Measurements from ENCODE around the gene TIMM13.

DNA sequence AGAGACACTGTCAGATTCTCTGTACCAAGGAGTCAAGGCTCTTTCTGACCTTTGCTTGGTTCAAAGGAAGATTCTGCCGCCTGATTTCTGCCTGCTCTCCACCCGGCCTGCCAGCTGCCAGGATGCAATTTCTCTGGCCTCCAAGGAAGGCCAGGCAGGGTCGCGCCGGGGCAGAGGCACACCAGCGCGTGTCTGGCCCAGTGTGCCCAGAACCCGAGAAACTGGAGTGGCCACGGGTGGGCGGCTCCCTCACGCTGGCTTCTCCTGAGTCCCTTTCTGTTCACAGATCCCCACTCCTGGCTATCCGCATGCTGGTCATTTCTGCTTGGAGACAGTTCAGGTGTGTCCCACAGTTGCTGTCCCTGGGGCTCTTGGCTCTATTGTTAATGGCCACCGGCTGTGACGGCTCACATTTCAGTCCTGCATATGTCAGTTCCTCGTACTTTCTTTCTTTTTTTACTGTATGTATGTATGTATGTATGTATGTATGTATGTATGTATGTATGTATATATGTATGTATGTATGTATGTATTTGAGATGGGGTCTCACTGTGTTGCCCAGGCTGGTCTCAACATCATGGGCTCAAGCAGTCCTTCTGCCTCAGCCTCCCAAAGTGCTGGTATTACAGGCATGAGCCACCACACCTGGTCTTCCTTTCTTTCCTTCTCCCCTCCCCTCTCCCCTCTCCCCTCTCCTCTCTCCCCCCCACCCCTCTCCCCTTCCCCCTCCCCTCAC is 50.4 kb downstream of the TIMM13 start:
- TF ChIP-seq CTCF (IDR thresholded peaks at IDR 0.05) (no peak), RFX5 (IDR thresholded peaks at IDR 0.05) (no peak), CHD2 (IDR thresholded peaks at IDR 0.05; ENCODE audit: low read length, partially characterized antibody) (no peak), BHLHE40 (IDR thresholded peaks at IDR 0.05; ENCODE audit: low read depth, low read length) (no peak), JUNB (IDR thresholded peaks at IDR 0.05) (no peak), EP300 (IDR thresholded peaks at IDR 0.05) (no peak), NR3C1 (IDR thresholded peaks at IDR 0.05) (no peak), RCOR1 (IDR thresholded peaks at IDR 0.05; ENCODE audit: low read depth, low read length) (no peak), HOXA7 (CRISPR knock-in tag; IDR thresholded peaks at IDR 0.05) (no peak), MAX (IDR thresholded peaks at IDR 0.05) (no peak)
- TF ChIP-seq, protein P1, sequence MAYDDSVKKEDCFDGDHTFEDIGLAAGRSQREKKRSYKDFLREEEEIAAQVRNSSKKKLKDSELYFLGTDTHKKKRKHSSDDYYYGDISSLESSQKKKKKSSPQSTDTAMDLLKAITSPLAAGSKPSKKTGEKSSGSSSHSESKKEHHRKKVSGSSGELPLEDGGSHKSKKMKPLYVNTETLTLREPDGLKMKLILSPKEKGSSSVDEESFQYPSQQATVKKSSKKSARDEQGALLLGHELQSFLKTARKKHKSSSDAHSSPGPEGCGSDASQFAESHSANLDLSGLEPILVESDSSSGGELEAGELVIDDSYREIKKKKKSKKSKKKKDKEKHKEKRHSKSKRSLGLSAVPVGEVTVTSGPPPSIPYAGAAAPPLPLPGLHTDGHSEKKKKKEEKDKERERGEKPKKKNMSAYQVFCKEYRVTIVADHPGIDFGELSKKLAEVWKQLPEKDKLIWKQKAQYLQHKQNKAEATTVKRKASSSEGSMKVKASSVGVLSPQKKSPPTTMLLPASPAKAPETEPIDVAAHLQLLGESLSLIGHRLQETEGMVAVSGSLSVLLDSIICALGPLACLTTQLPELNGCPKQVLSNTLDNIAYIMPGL (CRISPR knock-in tag; IDR thresholded peaks at IDR 0.05; ENCODE audit: borderline replicate concordance): no peak
